Iris pigment epithelial cell (primary cell): ENCODE measurements around the gene FOXL3.
"Not testable (repeated sequence)": the region's sequence is repeated elsewhere in the genome, so short reads cannot be mapped to it uniquely, and the experiment has no call there.

Source experiments
- DNase-seq: peaks from one replicate; pipeline ENCODE4 v3.0.0-alpha.2; 2011; ENCODE audit warnings: low read depth

The FOXL3 gene

GRCh38 chr7:289209-289755 is 688 bp upstream of the FOXL3 start:
- DNase-seq = no peak

DNA sequence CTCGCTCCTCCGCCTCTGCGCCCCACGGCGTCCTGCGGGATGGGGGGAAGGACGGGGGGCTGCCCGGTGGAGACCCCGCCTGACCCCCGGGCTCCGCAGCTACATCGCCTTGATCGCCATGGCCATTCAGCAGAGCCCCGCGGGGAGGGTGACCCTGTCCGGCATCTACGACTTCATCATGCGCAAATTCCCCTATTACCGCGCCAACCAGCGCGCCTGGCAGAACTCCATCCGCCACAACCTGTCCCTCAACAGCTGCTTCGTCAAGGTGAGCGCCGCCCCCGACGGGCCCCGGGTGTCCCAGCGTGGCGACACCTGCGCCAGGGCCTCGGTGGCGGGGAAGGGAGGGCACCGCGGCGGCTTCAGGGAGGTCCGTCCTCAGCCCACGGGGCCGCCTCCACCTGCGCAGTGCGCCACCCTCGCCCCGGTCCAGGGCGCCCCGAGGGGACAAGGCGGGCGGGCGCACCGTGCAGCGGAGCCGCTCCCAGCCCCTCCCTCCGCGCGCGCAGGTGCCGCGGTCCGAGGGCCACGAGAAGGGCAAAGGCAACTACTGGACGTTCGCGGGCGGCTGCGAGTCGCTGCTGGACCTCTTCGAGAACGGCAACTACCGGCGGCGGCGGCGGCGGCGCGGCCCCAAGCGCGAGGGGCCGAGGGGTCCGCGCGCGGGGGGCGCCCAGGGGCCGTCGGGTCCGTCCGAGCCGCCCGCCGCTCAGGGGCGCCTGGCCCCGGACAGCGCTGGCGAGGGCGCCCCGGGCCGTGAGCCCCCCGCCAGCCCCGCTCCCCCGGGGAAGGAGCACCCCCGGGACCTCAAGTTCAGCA is 793 bp downstream of the FOXL3 start:
- DNase-seq = no peak

DNA sequence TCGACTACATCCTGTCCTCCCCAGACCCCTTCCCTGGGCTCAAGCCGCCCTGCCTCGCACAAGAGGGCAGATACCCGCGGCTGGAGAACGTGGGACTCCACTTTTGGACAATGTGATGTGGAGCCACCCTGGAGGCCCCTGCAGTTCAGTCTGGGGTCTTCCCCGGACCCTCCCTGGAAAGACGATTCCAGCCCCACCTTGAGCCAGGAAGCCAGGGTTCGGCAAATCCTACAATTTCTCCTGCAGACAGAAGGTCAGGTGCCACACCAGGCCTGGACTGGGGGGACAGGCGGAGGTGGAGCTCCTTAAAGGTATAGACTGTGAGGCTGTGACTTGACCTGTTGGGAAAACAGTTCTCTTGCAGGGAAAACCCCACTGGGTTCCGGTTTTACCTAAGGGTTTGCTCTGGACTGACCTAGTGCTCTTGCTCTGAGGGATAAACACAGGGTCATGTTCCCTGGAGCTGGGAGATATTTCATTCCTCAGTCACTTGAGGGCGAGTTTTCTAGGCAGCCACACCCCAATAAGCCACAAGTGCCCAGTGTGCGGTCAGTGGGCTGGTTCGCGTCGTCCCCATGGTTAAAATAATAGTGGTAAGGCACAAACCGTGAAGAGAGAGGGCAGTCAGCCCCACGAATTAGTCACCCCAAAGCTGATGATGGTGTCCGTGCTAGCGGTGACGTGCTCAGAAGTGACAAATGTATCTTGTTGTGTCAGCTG is 1.6 kb downstream of the FOXL3 start:
- DNase-seq = no peak

- DNase-seq = no peak
Measured at GRCh38 chr7:292226-292625, 2.3 kb downstream of the FOXL3 start.

GRCh38 chr7:292826-293225 is 2.9 kb downstream of the FOXL3 start:
- DNase-seq = no peak

DNA sequence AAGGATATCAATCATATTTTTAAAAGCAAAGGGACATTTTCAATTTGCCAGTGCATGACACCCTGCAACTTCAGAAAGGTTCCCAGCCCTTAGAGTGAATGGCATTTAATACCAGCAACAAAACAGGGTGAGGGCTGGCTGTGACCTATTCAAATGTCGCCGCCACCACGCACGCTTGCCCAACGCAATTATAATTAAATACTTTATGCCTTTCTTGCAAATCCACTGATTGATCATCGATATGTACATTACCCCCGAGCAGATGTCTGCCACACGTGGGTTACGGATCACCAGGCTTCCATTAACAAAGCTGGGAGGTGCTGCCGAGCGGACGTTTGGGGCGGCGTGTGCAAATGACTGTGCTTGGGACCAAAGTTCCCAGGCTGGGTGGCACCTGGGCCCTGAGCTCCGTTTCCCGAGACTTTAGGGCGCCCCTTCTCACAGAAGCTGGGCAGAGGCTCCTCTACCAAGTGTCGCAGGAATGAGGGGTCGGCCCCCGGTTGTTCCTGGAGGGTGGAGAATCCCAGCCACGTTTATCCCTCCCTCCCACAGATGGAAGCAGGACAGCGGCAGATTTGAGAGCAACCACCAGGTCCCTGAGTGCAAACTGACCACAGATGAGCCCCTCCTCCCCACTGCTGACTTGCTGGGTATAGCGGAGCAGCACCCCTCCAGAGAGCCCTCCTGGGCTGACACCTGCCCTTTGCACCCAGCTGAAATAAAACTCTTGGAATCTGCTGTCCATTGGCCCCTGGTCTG is 3.9 kb downstream of the FOXL3 start:
- DNase-seq = no peak

- DNase-seq = no peak
Measured at GRCh38 chr7:294440-295154, 4.6 kb downstream of the FOXL3 start.

DNA sequence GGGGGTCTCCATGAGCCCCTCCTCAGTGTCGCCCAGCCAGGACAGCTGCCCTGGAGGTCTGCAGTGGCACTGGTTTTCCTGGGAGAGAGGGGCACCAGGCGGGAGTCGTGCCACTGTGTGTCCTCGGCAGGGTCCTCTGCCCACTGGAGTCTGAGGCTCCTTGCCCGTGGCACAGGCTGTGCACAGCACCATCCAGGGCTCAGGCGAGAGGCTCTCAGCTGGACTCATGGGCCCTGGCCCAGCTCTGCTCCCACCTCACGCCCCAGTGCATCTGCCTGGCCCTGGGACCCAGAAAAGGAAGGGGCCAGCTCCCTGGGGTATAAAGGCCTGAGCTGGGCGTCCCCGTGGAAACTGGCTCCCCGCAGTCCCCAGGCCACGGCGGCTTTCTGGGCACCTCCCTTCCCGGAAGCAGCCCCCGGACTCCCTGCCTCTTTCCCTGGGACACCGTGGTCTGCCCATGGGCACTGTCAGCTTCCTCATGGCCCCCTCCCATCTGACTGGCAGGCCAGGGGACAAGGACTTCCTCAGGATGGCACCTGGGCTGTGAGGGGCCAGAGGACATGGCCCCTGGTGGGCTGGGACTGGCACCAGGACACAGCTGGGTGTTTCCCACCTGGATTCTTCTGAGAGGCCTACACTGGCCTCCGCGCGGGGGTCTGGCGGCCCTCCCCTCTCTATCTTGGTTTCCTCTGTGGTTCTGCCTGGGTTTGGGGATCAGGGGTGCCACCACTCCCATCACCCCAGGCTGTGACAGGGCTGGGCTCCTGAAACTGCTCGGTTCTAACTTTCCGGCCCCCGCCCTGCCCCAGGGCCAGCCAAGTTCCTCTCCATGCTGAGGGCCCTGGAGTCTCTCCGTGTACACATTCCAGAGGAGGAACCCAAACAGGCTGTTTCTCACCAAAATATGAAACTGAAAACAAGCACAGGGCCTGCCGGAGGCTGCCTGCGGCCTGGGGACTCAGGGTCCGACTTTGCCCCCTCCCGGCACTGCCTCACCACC is 5.5 kb downstream of the FOXL3 start:
- DNase-seq = no peak

DNA sequence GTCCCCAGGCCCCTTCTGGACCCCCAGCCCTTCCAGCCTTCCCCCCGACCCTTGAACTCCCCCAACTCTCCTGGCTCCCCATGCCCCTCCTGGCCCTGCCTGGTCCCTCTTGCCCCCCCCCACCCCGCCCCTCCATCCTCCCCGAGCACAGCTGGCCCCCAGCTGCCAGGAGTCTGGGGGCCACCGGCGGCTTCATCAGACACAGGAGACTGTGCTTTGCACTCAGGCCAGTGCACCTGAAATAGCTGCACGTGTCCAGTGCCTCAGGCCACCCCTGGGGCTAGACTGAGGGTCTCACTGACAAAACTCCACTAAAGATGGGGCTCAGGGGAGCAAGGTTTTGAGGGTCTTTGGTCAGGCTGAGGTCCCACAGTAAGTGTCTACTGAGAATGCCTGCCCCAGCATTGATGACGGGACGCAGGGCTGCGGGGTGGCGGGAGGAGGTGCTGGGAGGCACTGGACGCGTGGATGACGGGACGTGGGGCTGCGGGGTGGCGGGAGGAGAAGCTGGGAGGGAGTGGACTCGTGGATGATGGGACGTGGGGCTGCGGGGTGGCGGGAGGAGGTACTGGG is 6.5 kb downstream of the FOXL3 start:
- DNase-seq = no peak

GRCh38 chr7:297141-297540 is 7.2 kb downstream of the FOXL3 start:
- DNase-seq = not testable (repeated sequence)

DNA sequence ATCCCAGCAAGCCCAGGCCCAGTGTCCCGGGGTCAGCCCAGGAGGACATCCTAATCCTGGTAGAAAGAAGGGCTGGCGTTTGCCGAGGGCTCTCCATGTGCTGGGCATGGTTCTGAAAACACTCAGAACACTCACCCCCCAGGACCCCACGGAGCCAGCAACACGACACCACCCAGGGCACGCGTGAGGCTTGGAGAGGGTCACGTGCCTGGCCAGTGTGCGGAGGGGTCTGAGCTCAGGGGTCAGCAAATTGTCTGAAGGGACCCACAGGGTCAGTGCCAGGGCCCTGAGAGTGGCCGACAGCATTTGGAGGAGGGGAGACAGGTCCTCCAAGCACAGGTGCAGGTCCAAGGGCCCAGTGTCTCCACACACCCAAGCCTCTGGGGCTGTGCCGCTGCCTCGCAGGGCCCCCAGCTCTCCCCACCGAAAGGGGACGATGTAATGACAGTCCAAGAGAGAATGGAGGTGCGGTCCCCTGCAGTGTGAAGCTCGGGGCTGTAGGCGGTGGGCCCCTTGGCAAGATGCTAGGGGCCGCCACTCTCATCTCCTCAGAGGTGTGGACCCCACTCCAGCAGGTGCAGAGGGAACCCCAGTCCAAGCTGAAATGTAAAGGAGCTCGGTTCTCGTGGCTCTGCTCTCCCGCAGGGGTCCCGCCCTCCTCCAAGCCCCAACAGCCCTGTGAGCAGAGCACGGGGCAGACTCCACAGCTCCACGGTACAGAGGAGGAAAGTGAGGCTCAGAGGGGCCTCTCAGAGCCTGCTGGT is 7.8 kb downstream of the FOXL3 start:
- no peak for DNase-seq

- DNase-seq = no peak
Measured at GRCh38 chr7:298375-298702, 8.4 kb downstream of the FOXL3 start.

DNA sequence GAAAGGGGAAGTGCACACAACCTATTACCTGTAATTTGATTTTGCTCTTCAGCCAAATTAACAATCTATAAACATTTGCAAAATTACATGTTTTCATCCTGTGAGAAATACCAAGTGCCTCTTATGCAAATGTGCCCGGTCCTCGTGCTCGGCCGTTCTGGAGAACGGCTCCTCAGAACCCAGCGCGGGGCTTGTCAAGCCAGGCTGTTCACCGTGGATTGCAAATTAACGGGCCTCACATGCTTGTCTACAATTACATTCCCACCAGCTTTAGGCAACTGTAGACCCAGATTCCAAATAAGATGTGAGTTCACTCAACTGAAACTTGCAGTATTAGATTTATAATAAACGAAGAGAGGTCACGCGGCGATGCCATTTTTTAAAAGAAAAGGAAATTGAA is 8.8 kb downstream of the FOXL3 start:
- DNase-seq = no peak

- no peak for DNase-seq
Measured at GRCh38 chr7:299169-299568, 9.2 kb downstream of the FOXL3 start.

GRCh38 chr7:299628-300027 is 9.7 kb downstream of the FOXL3 start:
- no peak for DNase-seq

GRCh38 chr7:300048-300447 is 10.1 kb downstream of the FOXL3 start:
- no peak for DNase-seq

GRCh38 chr7:300546-301290 is 10.7 kb downstream of the FOXL3 start:
- no peak for DNase-seq

DNA sequence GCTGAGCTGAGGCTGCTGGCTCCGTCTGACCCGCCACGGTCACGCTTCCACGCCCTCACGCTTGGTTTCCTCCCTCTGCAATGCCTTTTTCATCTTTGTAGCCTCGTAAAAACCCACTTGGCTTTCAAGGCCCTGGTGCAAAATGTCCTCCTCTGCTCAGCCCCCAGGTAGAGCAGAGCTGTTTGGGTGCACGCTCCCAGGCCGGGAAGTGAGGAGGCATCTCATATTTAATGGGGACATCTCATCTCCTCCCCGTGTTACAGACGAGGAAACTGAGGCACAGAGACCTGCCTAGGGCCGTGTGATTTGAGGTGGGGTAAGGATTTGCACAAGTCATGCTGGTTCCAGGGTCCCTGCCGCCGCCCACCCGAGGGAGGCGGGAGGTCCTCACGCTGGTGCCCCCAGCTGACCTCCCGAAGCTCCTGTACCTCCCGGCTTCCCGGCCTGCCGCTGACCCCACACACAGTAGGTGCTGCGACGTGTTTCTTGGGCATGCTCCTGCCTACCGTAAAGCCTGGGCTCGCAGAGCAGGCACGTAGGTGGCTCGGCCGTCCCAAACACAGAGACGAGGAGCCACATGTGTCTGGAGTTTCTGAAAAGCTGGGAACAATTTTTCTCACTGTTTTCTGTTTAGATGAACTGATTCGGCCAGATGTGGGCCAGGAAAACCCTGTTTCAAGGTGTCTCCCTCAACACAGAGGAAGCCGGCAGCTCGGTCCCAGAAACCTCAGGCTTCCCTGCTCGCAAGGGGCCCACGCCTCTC is 11.5 kb downstream of the FOXL3 start:
- DNase-seq = no peak
